HG03571 (cell line): Measurements from ENCODE around the gene ATF3.

Experiments used
- ATAC-seq: cut with Tn5 transposase; IDR thresholded peaks from one replicate; pipeline ENCODE4 v1.9.1; 2021; ENCODE audit not compliant: unreplicated experiment

Gene ATF3

GRCh38 chr1:212608392-212608958, at the start of gene ATF3:
ATF3 (plus strand) TSS chr1:212608761; CDS start chr1:212615022, 6,261 bp downstream.
- peak; percentile 72 for ATAC-seq

- ATAC-seq: no peak
Measured at GRCh38 chr1:212559929-212560328, 48.6 kb upstream of the ATF3 start.

- ATAC-seq: no peak
Measured at GRCh38 chr1:212560933-212561460, 47.6 kb upstream of the ATF3 start.

GRCh38 chr1:212561501-212561931, 47.0 kb upstream of the ATF3 start:
- no peak for ATAC-seq

- no peak for ATAC-seq
Measured at GRCh38 chr1:212562771-212563170, 45.8 kb upstream of the ATF3 start.

- no peak for ATAC-seq
Measured at GRCh38 chr1:212565079-212565478, 43.5 kb upstream of the ATF3 start.

GRCh38 chr1:212565571-212566305, 42.8 kb upstream of the ATF3 start:
- no peak for ATAC-seq

- peak; percentile 98 for ATAC-seq
Measured at GRCh38 chr1:212566522-212567479, 41.8 kb upstream of the ATF3 start.

GRCh38 chr1:212567638-212568037, 40.9 kb upstream of the ATF3 start:
- ATAC-seq: no peak

GRCh38 chr1:212568978-212569537, 39.5 kb upstream of the ATF3 start:
- ATAC-seq: no peak

GRCh38 chr1:212574732-212575131, 33.8 kb upstream of the ATF3 start:
- no peak for ATAC-seq

GRCh38 chr1:212575333-212575732, 33.2 kb upstream of the ATF3 start:
- no peak for ATAC-seq

GRCh38 chr1:212578041-212578440, 30.5 kb upstream of the ATF3 start:
- no peak for ATAC-seq

GRCh38 chr1:212581034-212581433, 27.5 kb upstream of the ATF3 start:
- no peak for ATAC-seq

GRCh38 chr1:212582291-212582690, 26.3 kb upstream of the ATF3 start:
- no peak for ATAC-seq

GRCh38 chr1:212582808-212583615, 25.5 kb upstream of the ATF3 start:
- no peak for ATAC-seq

- ATAC-seq: no peak
Measured at GRCh38 chr1:212583643-212584042, 24.9 kb upstream of the ATF3 start.

GRCh38 chr1:212584092-212584886, 24.3 kb upstream of the ATF3 start:
- no peak for ATAC-seq

GRCh38 chr1:212585210-212585609, 23.4 kb upstream of the ATF3 start:
- ATAC-seq: no peak
